Measurements from ENCODE around the gene PDE11A.
"Not testable (repeated sequence)": the region's sequence is repeated elsewhere in the genome, so short reads cannot be mapped to it uniquely, and the experiment has no call there.

The PDE11A gene

DNA sequence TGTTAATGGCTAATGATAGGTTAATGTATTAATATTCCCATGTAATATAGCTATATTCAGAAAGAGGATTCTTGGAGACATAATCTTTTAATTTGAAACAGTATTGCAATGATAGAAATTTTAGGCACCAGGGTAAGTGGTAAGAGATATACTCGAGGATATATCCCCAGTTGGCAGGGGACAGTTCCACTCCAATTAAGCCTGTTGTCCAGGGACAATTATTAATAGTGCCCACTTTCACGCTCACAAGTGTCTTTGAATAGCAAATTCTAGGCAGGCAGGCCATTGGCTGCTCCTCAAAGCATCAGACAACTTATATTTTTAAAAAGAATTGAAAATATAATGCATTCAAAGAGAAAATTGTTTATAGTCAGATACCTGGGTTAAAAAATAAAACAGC, 190.7 kb downstream of the PDE11A start:
- no peak for DNase-seq

DNA sequence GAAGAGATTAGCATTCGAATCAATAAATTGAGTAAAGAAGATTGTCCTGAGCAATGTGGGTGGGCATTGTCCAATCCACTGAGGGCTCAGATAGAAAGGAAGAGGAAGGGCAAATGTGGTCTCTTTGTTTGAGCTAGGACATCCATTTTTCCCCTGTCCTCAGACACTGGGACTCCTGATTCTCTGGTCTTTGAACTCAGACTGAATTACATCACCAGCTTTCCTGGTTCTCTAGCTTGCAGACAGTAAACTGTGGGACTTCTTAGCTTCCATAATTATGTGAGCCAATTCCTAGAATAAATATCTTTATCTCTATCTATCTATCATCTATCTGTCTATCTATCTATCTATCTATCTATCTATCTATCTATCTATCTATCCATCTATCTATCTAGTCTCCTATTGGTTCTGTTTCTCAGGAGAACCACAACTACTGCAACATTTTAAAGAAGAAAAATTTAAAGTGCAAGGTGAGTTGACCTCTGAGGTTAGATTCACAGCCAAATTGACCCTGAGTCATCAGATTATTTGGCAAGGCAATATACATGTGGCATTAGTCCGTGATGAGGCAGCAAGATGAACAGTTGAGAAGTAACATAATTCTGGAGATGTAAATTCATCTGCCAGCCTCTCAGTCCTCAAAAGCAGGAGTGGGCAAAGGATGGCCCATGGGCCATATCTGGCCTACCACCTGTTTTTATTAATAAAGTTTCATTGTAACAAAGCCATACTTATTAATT, 191.4 kb downstream of the PDE11A start:
- no peak for DNase-seq

DNA sequence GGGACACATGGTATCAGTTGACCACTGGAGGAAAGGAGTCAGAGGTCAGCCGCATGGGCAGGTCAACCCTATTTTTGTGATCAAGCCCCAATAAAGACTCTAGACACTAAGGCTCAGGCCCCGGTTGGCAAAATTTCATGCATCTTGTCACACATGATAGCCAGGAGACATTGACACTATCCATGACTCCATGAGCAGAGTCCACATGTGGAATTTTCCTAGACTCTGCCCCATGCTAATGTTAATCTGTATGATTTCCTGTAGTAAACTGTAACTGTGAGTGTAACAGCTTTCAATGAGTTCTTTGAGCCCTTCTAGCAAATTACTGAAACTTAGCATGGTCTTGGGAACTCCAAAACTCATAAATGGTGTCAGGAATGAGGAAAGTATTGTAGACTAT, 192.3 kb downstream of the PDE11A start:
- DNase-seq = no peak

DNA sequence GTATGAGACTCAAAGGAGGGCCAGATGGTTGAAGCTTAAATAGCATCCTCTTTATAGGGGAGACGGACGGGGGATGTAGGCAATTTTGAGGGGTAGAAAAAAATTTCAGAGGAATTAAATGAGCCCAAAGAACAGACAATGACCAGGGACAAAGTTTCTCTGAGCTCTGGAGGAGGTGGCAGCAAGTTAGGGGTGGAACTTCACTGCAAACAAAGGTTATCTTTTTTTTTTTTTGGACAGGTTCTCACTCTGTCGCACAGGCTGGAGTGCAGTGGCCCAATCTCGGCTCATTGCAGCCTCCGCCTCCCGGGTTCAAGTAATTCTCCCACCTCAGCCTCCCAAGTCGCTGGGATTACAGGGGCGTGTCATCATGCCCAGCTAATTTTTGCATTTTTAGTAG, 195.6 kb downstream of the PDE11A start:
- no peak for DNase-seq

DNA sequence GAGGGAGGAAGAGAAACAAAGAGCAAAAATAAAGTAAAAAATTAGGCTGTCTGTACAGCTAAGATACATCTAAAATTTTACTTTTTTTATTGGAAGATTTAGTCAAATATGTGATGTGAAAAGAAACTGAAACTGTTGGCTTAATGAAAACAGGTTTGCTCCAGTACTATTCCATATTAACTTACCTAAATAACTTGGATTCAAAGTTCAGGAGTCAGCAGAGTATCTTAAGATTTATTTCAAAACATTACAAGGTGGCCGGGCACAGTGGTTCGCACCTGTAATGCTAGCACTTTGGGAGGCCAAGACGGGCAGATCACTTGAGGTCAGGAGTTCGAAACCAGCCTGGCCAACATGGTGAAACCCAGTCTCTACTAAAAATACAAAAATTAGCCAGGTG, 197.9 kb downstream of the PDE11A start:
- no peak for DNase-seq

DNA sequence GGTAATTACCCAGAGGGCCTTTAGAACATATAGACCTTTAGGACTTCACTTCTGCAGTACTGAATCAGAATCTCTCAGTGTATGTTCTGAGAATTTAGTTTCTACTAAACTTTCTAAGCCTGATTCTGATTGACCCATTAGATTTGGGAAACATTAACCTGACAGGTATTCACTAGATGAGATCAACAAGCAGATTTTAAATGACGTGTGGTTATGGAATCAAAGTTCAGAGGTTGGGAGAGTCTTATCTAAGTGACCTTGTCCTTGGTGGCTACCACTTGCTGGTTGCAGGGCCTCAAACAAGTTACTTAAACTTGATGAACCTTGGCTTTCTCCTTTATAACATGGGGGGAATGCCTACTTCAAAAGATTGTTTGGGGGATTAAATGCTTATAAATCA, 198.7 kb downstream of the PDE11A start:
- DNase-seq = no peak

DNA sequence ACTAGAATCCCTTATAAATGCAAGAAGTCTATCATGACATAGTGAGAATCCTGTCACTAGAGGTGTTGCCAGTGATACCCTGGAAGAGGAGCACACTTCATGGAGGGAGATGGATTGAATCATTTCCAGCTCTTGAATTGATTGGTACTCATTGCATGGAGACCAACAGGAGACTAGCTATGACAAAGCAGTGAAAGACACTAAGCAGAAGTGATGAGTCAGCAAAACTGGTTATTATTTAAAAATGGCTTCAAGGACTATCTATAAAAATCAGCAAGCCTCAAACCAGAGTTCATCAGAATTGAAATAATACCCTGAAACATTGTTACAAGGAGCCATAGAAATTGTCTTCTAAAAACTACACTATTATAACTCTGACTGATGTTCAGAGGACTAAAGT, 200.3 kb downstream of the PDE11A start:
- DNase-seq = no peak

DNA sequence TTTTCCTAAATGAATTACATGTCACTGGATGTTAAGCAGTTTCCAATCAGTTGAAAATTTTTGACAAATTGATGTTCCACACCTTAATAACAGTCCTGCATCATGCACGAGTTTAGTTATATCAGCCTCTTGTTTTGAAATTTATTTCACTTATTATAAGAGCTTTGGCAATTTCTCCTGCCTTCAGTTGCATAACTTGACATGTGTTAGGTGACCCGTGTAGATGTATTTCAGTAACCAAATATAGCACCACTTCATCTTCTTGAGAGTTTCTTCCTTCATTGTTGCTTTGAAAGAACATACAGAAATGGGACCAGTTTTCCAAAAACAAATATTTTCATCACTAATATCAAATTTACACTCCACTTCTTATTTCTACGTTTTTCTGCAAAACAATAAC, 202.7 kb downstream of the PDE11A start:
- DNase-seq = no peak

DNA sequence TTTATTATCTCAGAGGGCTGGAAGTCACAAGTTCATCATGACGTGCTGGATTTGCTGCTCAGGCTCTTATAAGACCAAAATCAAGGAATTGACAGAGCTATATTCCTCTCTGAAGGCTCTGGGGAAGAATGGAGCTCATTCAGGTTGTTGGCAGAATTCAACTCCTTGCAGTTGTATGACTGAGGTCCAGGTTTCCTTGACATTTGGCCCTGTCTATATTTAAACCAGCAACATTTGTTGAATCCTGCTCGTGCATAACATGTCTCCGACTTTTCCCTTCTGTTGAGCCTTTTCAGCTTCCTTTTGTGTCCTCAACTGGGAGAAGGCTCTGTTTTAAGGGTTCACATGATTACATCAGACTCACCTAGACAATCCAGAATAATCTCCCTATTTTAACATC, 203.4 kb downstream of the PDE11A start:
- no peak for DNase-seq

DNA sequence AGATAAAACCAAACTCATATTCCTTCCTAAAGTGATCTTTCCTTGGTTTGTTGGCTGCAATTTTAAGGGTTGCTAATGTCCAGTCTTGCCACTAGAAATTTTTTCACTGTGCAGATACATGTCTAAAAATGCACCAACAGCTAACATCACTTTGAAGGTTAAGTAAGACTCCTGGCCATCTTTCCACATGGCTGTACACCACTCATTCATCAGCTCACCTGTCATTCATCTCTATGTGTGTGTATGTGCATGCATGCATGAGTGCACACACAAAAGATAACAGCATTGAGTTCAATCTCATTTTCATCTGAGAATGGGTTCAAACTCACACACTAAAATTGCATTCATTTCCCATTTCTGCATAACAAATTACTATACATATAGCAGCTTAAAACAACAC, 203.8 kb downstream of the PDE11A start:
- DNase-seq = peak in 1 of 2 experiments; percentile 32

DNA sequence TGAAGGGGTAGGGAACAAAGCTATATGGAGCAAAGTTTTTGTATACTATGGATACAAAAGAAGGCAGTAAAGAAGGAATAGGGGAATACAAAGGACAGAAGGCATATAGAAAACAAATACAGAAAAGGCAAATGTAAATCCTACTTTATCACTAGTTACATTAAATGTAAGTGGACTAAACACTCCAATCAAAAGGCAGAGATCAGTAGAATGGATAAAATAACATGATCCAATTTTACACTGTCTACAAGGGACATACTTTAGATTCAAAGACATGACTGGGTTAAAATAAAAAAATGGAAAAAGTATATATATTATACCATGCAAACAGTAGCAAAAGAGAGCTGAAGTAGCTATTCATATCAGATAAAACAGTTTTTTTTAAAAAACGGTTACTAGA, 215.0 kb downstream of the PDE11A start:
- DNase-seq = no peak

DNA sequence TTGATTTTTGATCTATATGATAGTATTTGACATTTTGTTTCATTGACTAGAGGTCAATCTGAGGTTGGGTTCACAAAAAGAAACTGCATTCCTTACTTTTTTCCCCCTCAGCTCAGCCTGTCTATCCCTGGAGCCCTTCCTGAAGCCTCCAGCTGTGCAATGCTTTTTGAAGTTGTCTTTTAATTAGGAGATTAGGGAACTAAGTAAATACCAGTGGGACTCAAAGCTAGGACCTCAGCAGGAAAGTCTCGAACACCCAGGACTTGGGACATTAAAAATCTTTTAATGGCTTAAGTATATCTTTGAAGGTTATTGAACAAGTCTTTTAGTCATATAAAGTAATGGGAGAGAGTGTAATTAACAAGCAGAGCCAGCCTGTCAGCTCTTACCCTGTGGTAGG, 220.2 kb downstream of the PDE11A start:
- no peak for DNase-seq

DNA sequence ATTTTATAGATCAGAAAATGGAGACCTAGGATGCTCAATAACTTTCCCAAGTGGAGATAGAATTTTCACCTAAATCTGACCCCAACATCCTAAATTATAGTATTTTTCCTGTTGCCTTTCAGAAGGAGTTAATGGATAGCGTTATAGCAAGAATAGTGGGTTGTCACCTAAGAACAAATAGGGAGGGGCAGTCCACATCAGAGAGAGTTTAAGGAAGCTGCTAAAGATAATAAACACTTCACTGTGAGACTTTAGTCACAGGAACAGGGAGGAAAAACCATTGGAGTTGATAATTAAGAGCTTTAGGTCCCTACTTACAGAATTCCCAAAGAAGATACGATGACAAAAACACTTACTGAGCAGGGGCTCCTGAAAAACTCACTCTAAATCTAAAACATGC, 229.4 kb downstream of the PDE11A start:
- DNase-seq = no peak

DNA sequence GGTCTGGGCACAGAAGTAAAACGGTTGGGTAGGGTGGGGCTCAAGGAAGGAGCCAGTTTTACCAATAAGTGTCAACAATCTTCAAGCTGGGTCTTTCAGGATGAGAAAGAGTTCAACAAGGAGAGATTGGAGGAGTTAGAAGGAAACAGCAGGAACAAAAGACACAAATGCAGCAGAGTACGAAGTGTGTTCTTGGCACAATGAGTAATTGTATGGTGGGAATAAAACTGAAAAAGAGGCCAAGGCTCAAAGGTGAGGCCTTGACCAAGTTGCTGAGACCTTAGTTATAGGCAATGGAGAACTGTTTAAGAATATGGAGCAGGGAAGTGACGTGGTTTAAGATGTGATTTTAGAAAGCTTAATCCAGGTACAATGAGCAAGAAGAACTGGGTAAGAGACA, 230.3 kb downstream of the PDE11A start:
- DNase-seq = no peak

DNA sequence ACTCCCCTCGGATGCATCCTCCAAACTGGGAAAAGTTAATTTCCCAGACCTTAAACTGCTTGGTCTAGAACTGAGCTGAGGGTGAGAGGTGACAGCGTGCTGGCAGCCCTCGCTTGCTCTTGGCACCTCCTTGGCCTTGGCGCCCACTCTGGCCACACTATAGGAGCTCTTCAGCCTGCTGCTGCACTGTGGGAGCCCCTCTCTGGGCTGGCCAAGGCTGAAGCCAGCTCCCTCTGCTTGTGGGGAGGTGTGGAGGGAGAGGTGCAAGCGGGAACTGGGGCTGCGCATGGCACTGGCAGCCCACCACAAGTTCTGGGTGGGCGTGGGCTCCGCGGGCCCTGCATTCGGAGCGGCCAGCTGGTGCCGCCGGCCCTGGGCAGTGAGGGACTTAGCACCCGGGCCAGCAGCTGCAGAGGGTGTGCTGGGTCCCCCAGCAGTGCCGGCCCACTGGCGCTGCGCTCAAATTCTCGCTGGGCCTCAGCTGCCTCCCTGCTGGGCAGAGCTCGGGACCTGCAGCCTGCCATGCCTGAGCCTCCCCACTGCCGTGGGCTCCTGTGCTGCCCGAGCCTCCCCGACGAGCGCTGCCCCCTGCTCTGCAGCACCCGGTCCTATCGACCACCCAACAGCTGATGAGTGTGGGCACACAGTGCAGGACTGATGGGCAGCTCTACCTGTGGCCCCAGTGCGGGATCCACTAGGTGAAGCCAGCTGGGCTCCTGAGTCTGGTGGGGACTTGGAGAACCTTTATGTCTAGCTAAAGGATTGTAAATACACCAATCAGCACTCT, 237.0 kb downstream of the PDE11A start:
- DNase-seq = not testable (repeated sequence)

DNA sequence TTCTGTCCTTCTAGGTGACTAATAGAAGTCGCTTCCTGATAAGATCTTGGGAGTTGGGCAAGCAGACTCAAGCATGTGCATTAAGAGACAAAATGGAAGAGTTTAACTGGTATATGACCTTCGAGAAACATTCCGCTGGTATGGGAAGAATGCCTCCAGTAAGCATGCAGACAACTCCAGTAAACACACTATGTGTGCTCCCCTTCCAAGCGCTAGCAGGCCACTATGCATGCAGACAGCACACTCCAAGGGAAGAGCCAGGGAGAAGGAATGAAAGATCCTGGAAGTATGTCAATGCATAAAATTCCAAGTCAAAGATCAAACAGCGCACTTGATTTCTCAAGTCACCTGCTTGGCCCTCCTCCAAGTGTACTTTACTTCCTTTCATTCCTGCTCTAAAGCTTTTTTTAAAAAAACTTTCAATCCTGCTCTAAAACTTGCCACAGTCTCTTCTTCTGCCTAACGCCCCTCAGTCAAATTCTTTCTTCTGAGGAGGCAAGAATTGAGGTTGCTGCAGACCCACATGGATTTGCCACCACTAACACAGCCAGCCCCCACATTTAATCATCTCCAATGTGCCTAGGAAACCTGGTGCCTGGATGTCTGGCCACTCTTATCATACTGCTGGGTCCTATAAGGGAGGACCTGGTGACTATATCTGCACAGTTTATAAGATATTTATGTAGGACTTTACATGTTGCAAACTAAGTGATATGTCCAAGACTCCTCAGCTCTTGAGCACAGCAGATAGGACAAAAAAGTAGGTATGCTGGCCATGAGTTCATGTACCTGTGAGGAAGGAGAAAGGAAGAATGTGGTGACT, 239.8 kb downstream of the PDE11A start:
- no peak for DNase-seq

DNA sequence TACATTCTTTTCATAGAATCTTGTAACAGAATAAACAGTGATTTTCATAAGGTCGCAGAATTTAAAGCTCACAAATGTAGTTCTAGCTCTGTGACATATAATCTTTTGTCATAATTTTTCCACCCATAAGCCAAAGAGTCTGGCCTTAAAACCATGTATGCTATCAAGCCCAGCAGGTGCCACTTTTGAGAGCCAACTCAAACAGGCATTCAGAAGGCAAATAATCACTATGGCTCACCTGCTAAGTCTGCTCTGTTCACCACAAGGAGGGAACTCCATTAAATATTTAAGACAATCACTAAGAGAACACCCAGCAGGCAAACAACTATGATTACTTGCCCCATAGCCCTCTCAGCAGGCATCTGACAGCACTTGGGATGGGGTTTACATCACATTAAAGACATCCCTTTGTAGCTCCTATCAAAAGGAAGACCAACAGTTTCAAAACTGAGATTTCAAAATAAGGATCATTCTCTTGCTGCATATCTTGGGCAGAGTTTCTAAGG, 241.6 kb downstream of the PDE11A start:
- no peak for DNase-seq

DNA sequence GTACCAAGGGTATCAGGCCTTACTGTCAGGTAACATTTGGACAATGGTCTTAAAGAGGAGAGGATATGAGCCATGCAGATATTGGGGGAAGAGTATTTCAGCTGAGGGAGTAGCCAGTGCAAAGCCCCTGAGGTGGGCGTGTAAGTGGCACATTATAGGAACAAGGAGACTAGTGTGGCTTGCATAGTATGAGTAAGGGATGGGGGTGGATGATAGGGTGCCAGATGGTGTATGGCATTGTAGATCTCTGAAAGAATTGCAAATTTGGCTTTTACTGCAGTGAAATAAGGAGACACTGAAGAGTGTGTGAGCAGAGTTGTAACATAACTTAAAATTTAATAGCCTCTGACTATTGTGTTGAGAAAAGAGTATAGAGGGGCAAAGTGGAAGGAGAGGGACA, 244.0 kb downstream of the PDE11A start:
- DNase-seq = no peak

DNA sequence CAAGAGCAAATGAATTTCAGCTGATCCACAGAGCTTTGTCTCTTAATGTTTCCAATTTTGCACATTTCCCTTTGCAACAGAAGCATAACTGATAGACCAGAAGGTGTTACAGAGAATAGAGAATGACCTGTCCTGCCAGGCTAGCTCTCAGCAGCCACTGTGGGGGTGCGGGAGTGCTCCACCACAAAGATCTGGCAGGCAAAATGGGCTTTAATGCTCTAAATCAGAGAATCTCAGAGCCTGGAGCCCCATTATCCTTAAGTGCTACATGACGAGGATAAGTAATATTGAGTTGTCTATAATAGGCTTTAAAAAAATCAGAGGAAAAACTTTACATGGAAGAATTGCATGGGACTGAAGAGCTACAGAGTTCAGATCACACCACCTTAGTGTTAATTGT, 245.7 kb downstream of the PDE11A start:
- no peak for DNase-seq

DNA sequence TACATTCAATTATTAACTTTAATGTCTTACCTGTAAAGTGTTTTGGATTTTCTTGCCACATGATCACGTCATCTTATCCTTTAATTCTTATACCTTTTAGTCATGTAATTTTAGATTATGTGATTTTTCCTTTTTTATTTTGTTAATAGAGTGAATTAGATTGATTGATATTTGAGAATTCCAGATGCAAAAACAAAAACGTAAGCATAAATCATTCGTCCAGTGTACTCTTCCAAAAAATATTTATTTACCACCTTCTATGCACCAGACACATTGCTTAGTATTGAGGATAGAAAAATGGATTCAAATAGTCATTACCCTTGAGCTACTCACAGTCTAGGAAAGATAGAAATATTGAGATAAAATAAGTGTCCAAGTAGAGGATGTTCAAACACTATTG, 249.6 kb downstream of the PDE11A start:
- DNase-seq = no peak

DNA sequence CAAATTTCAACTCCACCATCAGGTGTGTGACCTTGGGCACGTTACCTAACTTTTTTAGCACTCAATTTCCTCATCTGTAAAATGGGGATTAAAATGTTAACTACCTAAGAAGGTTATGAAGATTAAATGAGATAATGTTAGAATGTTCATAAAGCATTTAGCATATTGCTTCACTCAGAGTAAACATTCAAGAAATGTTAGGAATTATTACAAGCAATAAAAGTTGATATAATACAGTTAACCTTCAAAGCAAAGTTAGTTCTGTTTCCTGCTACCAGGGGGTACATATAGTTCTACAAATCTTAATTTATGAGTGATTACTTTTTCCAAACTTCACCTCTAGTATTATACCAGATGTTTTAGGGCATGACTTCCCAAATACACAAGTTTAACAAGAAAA, 254.2 kb downstream of the PDE11A start:
- no peak for DNase-seq

DNA sequence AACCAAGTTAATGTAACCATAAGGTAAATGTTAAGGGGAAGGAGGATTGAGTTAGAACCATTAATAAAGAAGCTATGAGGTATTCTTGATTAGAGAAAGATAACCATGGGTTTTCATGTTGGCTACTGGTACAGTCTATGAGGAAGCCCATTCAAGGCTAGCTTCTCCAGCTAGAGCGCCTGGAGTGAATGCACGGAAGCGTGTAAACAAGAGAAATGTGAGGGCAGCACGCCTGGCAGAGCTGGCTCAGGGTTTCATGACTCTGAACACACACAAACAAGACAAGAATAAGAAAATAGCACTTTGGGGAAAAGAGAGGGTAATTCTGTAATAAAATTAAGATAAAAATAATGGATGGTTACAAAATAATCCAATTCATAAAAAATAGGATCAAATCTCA, 255.3 kb downstream of the PDE11A start:
- no peak for DNase-seq

DNA sequence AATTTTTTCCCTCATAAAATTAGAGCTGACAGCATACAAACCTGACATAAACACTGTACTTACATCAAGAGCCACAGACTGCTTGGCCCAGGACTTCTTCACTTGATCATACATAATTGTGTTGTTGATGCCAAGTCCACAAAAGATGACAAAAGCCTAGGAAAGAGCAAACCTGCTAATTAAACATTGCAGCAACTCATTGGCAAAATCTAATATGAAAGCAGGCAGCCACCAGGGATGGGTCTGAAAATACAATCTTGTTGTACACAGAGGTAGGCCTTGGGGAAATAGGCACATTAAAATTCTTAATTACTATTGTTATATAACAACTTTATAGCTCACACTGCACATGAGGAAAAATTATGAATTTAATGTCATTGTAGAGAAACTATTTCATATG, 255.8 kb downstream of the PDE11A start:
- DNase-seq = no peak
